ENCODE data around the gene ZNF660.
"Not testable (repeated sequence)": the region's sequence is repeated elsewhere in the genome, so short reads cannot be mapped to it uniquely, and the experiment has no call there.

Gene ZNF660

DNA sequence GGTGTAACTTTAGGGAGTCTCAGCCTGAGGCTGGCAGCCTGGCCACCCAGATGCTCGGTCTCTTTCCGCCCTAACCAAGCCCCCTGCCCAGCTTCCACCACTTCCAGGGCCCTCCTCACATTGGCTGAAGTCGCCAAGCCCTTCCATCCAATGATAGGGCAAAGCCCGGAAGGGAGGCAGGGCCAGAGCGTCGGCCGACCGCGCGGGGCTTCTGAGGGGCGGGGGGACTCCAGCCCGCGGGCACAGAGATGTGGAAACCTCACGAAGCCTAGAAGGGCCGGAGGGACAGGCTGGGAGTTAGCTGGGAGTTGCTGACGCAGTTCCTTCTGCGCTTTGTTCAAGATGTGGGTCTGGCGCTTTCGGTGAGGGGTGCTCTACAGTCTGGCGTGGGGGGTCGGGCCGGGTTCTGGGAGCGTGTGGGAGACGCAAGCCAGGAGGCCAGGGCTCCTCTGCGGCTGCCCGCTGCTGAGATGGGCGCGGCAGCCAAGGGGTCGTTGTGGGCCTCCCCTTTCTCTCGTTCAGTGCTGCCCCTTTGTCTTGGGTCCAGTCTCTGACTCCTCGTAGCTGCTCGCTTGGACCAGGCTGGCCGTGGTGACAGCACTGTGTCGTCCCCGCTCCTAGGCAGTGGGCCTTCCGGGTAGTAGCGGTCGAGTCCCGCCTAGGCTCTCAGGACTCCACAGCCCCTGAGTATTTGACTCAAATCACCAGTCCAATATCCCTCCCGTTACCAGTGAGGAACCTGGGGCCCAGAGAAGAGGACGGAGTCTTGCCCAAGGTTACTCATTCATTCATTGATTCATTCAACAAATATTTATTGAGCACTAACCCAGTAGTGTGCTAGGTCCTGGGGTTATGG is at the start of gene ZNF660:
TSS of gene ZNF660 (plus strand) at position 319 of the 856 bp plus-strand sequence. CDS start 9,230 bp downstream, outside the sequence.
- TF ChIP-seq, protein P1, sequence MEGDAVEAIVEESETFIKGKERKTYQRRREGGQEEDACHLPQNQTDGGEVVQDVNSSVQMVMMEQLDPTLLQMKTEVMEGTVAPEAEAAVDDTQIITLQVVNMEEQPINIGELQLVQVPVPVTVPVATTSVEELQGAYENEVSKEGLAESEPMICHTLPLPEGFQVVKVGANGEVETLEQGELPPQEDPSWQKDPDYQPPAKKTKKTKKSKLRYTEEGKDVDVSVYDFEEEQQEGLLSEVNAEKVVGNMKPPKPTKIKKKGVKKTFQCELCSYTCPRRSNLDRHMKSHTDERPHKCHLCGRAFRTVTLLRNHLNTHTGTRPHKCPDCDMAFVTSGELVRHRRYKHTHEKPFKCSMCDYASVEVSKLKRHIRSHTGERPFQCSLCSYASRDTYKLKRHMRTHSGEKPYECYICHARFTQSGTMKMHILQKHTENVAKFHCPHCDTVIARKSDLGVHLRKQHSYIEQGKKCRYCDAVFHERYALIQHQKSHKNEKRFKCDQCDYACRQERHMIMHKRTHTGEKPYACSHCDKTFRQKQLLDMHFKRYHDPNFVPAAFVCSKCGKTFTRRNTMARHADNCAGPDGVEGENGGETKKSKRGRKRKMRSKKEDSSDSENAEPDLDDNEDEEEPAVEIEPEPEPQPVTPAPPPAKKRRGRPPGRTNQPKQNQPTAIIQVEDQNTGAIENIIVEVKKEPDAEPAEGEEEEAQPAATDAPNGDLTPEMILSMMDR (IDR thresholded peaks at IDR 0.05; ENCODE audit: low read depth, low read length), result no peak
- peak within 1 kb of the TSS; percentile 74 for H3K4me3 ChIP-seq (ENCODE audit: low read depth, low read length)

DNA sequence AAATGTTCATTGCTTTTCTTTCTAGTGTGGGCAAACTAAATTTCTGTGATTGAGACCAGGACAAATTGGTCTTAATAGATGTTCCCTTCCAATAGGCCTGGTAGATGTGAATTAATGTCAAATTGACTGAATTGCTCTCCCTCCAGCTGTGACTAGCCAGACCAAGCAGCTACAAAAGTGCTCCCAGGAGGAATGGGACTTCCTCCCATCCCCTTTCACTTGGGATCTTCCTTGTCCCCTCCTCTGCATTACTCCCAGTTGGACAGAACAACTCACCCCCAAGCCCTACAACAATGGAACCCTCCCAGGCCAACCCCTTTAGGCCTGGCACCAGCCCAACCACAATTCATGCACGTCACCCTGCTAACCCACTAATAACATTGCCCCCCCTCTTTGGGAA is 49.4 kb upstream of the ZNF660 start:
- TF ChIP-seq, protein P1 (IDR thresholded peaks at IDR 0.05; ENCODE audit: low read depth, low read length), result no peak
- no peak overlapping the region for H3K4me3 ChIP-seq (ENCODE audit: low read depth, low read length)

DNA sequence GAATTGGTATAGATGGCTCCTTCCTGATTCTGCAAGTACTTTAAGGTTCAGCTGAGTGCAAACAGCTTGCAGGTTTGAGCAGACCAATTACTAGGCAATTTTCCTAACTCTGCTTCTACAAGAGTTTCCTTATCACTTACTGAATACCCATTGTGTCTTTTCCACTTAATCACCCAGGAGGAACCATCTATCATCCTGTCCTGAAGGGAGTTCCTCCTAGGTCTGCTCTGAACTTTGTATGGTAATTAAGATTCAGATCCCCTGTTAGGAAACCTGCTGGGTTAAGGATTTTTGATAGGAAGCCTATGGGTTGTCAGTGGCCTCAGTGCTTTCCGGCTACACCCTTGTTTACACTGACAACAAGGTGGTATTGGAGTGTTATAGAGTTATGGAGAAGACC is 40.0 kb upstream of the ZNF660 start:
- not testable (repeated sequence) for H3K4me3 ChIP-seq (ENCODE audit: low read depth, low read length)

DNA sequence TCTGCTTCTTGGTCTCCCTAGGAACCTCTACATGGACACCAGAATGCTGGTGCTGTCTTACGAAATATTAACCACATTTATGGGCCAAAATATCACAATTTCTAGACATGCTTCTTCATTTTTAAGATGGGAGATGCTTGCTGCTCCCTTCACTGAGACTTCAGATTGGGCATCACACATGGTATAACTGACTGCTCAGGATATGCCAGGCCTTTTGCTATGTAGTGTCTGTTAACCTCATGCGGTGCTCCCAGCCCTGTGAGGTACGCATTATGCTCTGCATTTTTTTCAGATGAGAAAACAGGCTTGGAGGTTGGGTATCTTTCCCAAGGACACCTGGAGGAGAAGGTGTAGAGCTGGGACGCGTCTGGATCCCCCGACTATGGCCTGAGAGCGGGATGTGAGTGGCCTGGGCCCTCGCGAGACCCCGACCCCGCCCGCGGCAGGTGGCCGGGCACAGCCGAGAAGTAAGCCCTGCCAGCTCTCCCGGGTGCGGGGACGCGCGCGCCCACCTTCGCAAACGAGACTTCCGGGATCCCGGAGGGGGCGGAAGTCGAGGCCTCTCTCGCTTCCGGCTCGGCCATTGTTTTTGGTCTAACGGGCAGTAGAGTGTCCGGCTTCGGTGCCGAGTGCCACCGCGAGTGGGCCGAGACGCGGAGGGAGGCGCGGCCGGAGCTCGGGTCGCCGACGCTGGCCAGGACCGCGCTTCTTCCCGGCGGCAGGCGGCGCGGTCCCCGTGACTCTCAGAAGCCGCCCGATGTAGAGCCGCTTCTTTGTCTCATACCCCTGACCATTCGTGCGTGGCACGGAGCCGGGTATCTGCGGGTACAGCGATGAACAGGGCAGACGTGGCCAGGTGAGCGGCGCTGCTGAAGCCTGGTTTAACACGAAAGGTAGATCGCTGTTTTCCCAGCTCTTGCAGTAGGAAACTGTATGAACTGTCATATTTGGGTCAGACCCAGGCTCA is 29.9 kb upstream of the ZNF660 start, which contains the start of gene ZKSCAN7:
TSS of gene ZKSCAN7 (plus strand) at position 568 of the 967 bp plus-strand sequence. CDS start 1,855 bp downstream, outside the sequence.
- TF ChIP-seq, protein P1 (IDR thresholded peaks at IDR 0.05; ENCODE audit: low read depth, low read length), result 0 out of 2 replicates have a peak, but pooled peaks have one; percentile 4
- peak within 1 kb of the TSS; percentile 70 for H3K4me3 ChIP-seq (ENCODE audit: low read depth, low read length)

DNA sequence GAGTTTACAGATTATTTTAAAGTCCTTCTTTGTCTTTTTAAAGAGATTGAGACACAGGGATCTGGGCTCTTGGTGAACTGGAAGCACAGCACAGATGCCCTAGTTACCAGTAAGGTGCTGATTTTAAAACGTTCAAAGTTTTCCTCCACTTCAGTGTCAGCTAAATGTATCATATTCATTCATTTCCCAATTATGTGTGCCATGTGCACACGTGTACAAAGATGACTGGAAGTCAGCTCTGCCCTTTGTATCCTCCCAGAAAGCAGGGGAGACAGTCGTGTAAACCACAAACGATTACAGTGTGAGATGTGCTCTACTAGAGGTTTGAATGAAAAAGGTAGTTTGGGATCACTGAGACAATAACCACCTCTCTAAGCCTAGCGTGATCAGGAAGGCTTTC is 29.0 kb upstream of the ZNF660 start:
- H3K4me3 ChIP-seq (ENCODE audit: low read depth, low read length), result peak overlapping the region; percentile 70
- TF ChIP-seq, protein P1 (IDR thresholded peaks at IDR 0.05; ENCODE audit: low read depth, low read length), result no peak

DNA sequence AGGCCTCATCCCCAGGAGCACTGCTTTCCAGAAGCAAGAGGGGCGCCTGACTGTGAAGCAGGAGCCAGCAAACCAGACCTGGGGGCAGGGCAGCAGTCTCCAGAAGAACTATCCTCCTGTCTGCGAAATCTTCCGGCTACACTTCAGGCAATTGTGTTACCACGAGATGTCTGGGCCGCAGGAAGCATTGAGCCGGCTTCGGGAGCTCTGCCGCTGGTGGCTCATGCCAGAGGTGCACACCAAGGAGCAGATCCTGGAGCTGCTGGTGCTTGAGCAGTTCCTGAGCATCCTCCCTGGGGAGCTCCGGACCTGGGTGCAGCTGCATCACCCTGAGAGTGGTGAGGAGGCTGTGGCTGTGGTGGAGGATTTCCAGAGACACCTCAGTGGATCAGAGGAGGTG is 27.7 kb upstream of the ZNF660 start:
- H3K4me3 ChIP-seq (ENCODE audit: low read depth, low read length), result no peak overlapping the region
- TF ChIP-seq, protein P1 (IDR thresholded peaks at IDR 0.05; ENCODE audit: low read depth, low read length), result no peak

GRCh38 chr3:44561076-44561475 is 23.7 kb upstream of the ZNF660 start:
- H3K4me3 ChIP-seq (ENCODE audit: low read depth, low read length), result no peak overlapping the region
- TF ChIP-seq, protein P1 (IDR thresholded peaks at IDR 0.05; ENCODE audit: low read depth, low read length), result no peak
